ENCODE measurements around the gene ZDHHC21. TPM values are rescaled to one million over a fixed set of nuclear protein-coding genes. Genes with fewer than 3 reads are reported as not detected.

Gene ZDHHC21
- 10 to 100 TPM; 12.8 to 33.7 (median 23.7) TPM for polyA plus RNA-seq (ENCODE audit: insufficient read depth in 1 of 5, insufficient read length in 5 of 5, low replicate concordance in 1 of 5)
- long read RNA-seq, donor 1, full-length matches to known transcripts: 2 of 7 reads
- long read RNA-seq, donor 1, partial matches to known transcripts: 5 of 7 reads
- long read RNA-seq, donor 1, other reads (novel, unspliced or antisense): 0 of 7 reads
- long read RNA-seq, donor 2: 0 reads
- long read RNA-seq, donor 3: 0 reads
- long read RNA-seq, donor 4: 0 reads
- long read RNA-seq, donor 5, full-length matches to known transcripts: 1 of 12 reads
- long read RNA-seq, donor 5, partial matches to known transcripts: 11 of 12 reads
- long read RNA-seq, donor 5, other reads (novel, unspliced or antisense): 0 of 12 reads
- long read RNA-seq, donor 6, full-length matches to known transcripts: 2 of 8 reads
- long read RNA-seq, donor 6, partial matches to known transcripts: 6 of 8 reads
- long read RNA-seq, donor 6, other reads (novel, unspliced or antisense): 0 of 8 reads
- long read RNA-seq, donor 7: 0 reads
- long read RNA-seq, donor 8: 0 reads

GRCh38 chr9:14693251-14693861, at the start of gene ZDHHC21:
ZDHHC21 (minus strand) TSS chr9:14693432; CDS start chr9:14674340, 19,092 bp downstream.
- DNase-seq: peak; percentile 50 to 55

GRCh38 chr9:14741369-14741768, 48.1 kb upstream of the ZDHHC21 start:
- no peak for DNase-seq

- no peak for DNase-seq
Observed at GRCh38 chr9:14733133-14733532, 39.9 kb upstream of the ZDHHC21 start.

- no peak for DNase-seq
Observed at GRCh38 chr9:14731294-14731981, 38.2 kb upstream of the ZDHHC21 start.

GRCh38 chr9:14730461-14730898, 37.2 kb upstream of the ZDHHC21 start:
- no peak for DNase-seq

- no peak for DNase-seq
Observed at GRCh38 chr9:14723301-14723700, 30.1 kb upstream of the ZDHHC21 start.

- no peak for DNase-seq
Observed at GRCh38 chr9:14722391-14723035, 29.3 kb upstream of the ZDHHC21 start, which contains the start of gene CER1. CER1 (minus strand) TSS chr9:14722733; CDS start chr9:14722672, 61 bp downstream.

- no peak for DNase-seq
Observed at GRCh38 chr9:14719231-14719923, 26.1 kb upstream of the ZDHHC21 start.

GRCh38 chr9:14715102-14715501, 21.9 kb upstream of the ZDHHC21 start:
- DNase-seq: no peak

- DNase-seq: no peak
Observed at GRCh38 chr9:14713187-14713767, 20.0 kb upstream of the ZDHHC21 start.

GRCh38 chr9:14710804-14711203, 17.6 kb upstream of the ZDHHC21 start:
- no peak for DNase-seq

GRCh38 chr9:14706530-14707140, 13.4 kb upstream of the ZDHHC21 start:
- DNase-seq: no peak

GRCh38 chr9:14705079-14705478, 11.8 kb upstream of the ZDHHC21 start:
- DNase-seq: no peak

- no peak for DNase-seq
Observed at GRCh38 chr9:14704281-14704680, 11.0 kb upstream of the ZDHHC21 start.

- no peak for DNase-seq
Observed at GRCh38 chr9:14702200-14702720, 9.0 kb upstream of the ZDHHC21 start.

- peak in 1 of 2 donors; percentile 24 for DNase-seq
Observed at GRCh38 chr9:14692470-14693250, 572 bp downstream of the ZDHHC21 start.

- DNase-seq: no peak
Observed at GRCh38 chr9:14690948-14691730, 2.1 kb downstream of the ZDHHC21 start.

- DNase-seq: no peak
Observed at GRCh38 chr9:14687042-14687719, 6.1 kb downstream of the ZDHHC21 start.

Data from right lung (tissue), 10 donors.